Lung (tissue), 12 donors: ENCODE data around the gene KCNH8. TPM values are rescaled to one million over a fixed set of nuclear protein-coding genes. Genes with fewer than 3 reads are reported as not detected.

Experiments used
- ATAC-seq: fragments of 200-7000 bp; cut with Tn5 transposase; one replicate; pipeline ENCODE4 v1.9.1; 2020; ENCODE audit warnings: moderate number of reproducible peaks; ENCODE audit not compliant: insufficient read depth, low FRiP score
- DNase-seq, 3 donors: peaks; one replicate each; pipeline ENCODE4 v3.0.0-alpha.2; 2013 to 2017
- H3K27ac ChIP-seq, 2 donors: one replicate each; pipeline ENCODE4 v1.5.1; 2013; ENCODE audit warnings: mild to moderate bottlenecking in 2 of 2, moderate library complexity in 2 of 2, control low read depth in 1 of 2, inconsistent platforms in 1 of 2, low read depth in 1 of 2, low read length in 1 of 2
- H3K27me3 ChIP-seq, 3 donors: one replicate each; pipeline ENCODE4 v1.5.1; 2013; ENCODE audit warnings: low read length in 2 of 3; ENCODE audit not compliant: control insufficient read depth in 3 of 3, insufficient read depth in 3 of 3
- H3K36me3 ChIP-seq, 4 donors: one replicate each; pipeline ENCODE4 v1.5.1; 2013; ENCODE audit warnings: low read length in 4 of 4, mild to moderate bottlenecking in 1 of 4, moderate library complexity in 1 of 4; ENCODE audit not compliant: control insufficient read depth in 4 of 4, insufficient read depth in 4 of 4
- H3K4me1 ChIP-seq, 5 donors: one replicate each; pipeline ENCODE4 v1.5.1; 2013; ENCODE audit warnings: low read length in 5 of 5, mild to moderate bottlenecking in 2 of 5, moderate library complexity in 1 of 5; ENCODE audit not compliant: control insufficient read depth in 5 of 5, insufficient read depth in 5 of 5
- H3K4me3 ChIP-seq: one replicate; pipeline ENCODE4 v1.5.1; 2013; ENCODE audit warnings: mild to moderate bottlenecking, control low read depth, moderate library complexity
- H3K9ac ChIP-seq, 2 donors: one replicate each; pipeline ENCODE4 v1.5.1; 2013; ENCODE audit warnings: low read length in 2 of 2, control low read depth in 1 of 2; ENCODE audit not compliant: insufficient read depth in 1 of 2
- H3K9me3 ChIP-seq, 4 donors: one replicate each; pipeline ENCODE4 v1.5.1; 2013; ENCODE audit warnings: low read length in 3 of 4, mild to moderate bottlenecking in 1 of 4, moderate library complexity in 1 of 4; ENCODE audit not compliant: control insufficient read depth in 4 of 4, insufficient read depth in 3 of 4
- CTCF ChIP-seq: IDR thresholded peaks from 2 replicates; pipeline ENCODE4 v1.5.1; 2012; ENCODE audit warnings: mild to moderate bottlenecking; ENCODE audit errors: control extremely low read depth, extremely low read depth
- WGBS, 2 donors: extraction: QIAGEN DNeasy Blood & Tissue Kit; methylation state at CpG; one replicate each; pipeline ENCODE4 v1.1.7; 2013; 5-methylcytosine and 5-hydroxymethylcytosine counted together
- polyA plus RNA-seq, 2 donors: library from polyadenylated mRNA; stranded (reverse); fragments of 200-250 nt; gene quantifications; one replicate each; pipeline ENCODE4 v1.2.1, GENCODE V29; 2013
- total RNA-seq, 2 donors: library from RNA; depleted of rRNA in 1 of 2; stranded (reverse); fragments of >200 nt in 1 of 2; gene quantifications; one replicate each; pipeline ENCODE4 v1.2.1, GENCODE V29; 2014 to 2021
- donor health status: control.
- donor health status: control.
- donor health status: Bipolar disorder and iron deficiency.
- donor health status: healthy.
- donor health status: DM: yes; HTN: yes; CAD: no.

The KCNH8 gene
- total and polyA plus RNA-seq, 4 donors = 0.06 to 0.94 (median 0.15) TPM

GRCh38 chr3:19427422-19428149 is 279.3 kb downstream of the KCNH8 start:
- Histone ChIP-seq H3K27ac (no peak overlapping the region), H3K4me3 (no peak overlapping the region), H3K36me3 (no peaks in the 10 kb centered on the region), H3K9ac (no peak overlapping the region), H3K27me3 (no peaks in the 10 kb centered on the region), H3K9me3 (no peaks in the 10 kb centered on the region), H3K4me1 (peaks cover 0 to 9% (median 0%) of the 10 kb centered on the region in 5 donors)
- 69 to 83% methylated on average over 1 of the region's 1 CpG for WGBS, 2 donors
- TF ChIP-seq CTCF = no peak
- ATAC-seq = no peak
- DNase-seq = peak in 2 of 3 donors; percentile 13 to 47

- no peaks in the 10 kb centered on the region for H3K36me3 ChIP-seq
- peaks cover 0 to 9% (median 0%) of the 10 kb centered on the region in 5 donors for H3K4me1 ChIP-seq
- no peak for TF ChIP-seq CTCF
- no peak overlapping the region for H3K27ac ChIP-seq
- H3K4me3 ChIP-seq = no peak overlapping the region
- no peaks in the 10 kb centered on the region for H3K27me3 ChIP-seq
- DNase-seq (no peak), ATAC-seq (no peak)
- no peak overlapping the region for H3K9ac ChIP-seq
- no peaks in the 10 kb centered on the region for H3K9me3 ChIP-seq
- WGBS, 2 donors = 90 to 94% methylated on average over 7 of the region's 7 CpGs
These were observed 280.4 kb downstream of the KCNH8 start for GRCh38 chr3:19428729-19429128.

GRCh38 chr3:19432669-19433068 is 284.4 kb downstream of the KCNH8 start:
- Histone ChIP-seq H3K27ac (no peak overlapping the region), H3K9me3 (no peaks in the 10 kb centered on the region), H3K4me3 (no peak overlapping the region), H3K27me3 (no peaks in the 10 kb centered on the region), H3K4me1 (peaks cover 0 to 8% (median 0%) of the 10 kb centered on the region in 5 donors), H3K9ac (no peak overlapping the region), H3K36me3 (no peaks in the 10 kb centered on the region)
- DNase-seq (peak; percentile 13 to 83 (median 80)), ATAC-seq (no peak)
- 76 to 78% methylated on average over 2 of the region's 2 CpGs for WGBS, 2 donors
- TF ChIP-seq CTCF = no peak
